Caco-2 (cell line): ENCODE measurements around the gene TRAPPC11. TPM values are rescaled to one million over a fixed set of nuclear protein-coding genes. Genes with fewer than 3 reads are reported as not detected.

Experiments used
- BruUV-seq: library from RNA; stranded (reverse); fragments of 400-500 nt; replicated peaks from 2 replicates; lab custom pipeline; 2021; lab: Mats Ljungman, UMichigan
- CTCF ChIA-PET: fragments of 300-600 bp; sonication (Branson Sonifier 250); formaldehyde crosslinking; loops from one replicate; lab custom pipeline; 2022; ENCODE audit warnings: antibody characterized with exemption; lab: Charles Lee
- POLR2A ChIA-PET: fragments of 300-600 bp; sonication (Branson Sonifier 250); formaldehyde crosslinking; loops from one replicate; lab custom pipeline; 2022; ENCODE audit warnings: antibody characterized with exemption; lab: Charles Lee
- DNase-seq, 2 experiments: peaks; one replicate each; pipeline versions ENCODE4 v3.0.0 to v3.0.0-alpha.2; 2020 to 2022
- H3K27me3 ChIP-seq: replicated peaks from 2 replicates; pipeline ENCODE4 v1.6.0; 2011; ENCODE audit warnings: low read length; ENCODE audit not compliant: control insufficient read depth, insufficient read depth
- H3K36me3 ChIP-seq: 2 replicates; pipeline ENCODE4 v1.5.1; 2011; ENCODE audit warnings: low read length; ENCODE audit not compliant: control insufficient read depth, insufficient read depth
- H3K4me1 ChIP-seq: fragments of 250-450 bp; sonication (Bioruptor Pico); 2 replicates; pipeline ENCODE4 v1.5.1; 2020; ENCODE audit warnings: mild to moderate bottlenecking
- H3K4me3 ChIP-seq: 2 replicates; pipeline ENCODE4 v1.5.1; 2011; ENCODE audit warnings: low read depth, mild to moderate bottlenecking, control low read depth, low read length
- H3K9me3 ChIP-seq: fragments of 250-450 bp; sonication (Bioruptor Pico); 2 replicates; pipeline ENCODE4 v1.5.1; 2020; ENCODE audit warnings: mild to moderate bottlenecking, moderate library complexity
- H3K27ac Mint-ChIP-seq: one replicate; pipeline ENCODE4 v1.8.0; 2022; ENCODE audit warnings: mixed read lengths; ENCODE audit not compliant: unreplicated experiment
- H3K27me3 Mint-ChIP-seq: one replicate; pipeline ENCODE4 v1.8.0; 2022; ENCODE audit warnings: mixed read lengths; ENCODE audit not compliant: insufficient read depth, unreplicated experiment
- H3K36me3 Mint-ChIP-seq: one replicate; pipeline ENCODE4 v1.8.0; 2022; ENCODE audit warnings: mild to moderate bottlenecking, mixed read lengths; ENCODE audit not compliant: insufficient read depth, unreplicated experiment
- H3K4me1 Mint-ChIP-seq: one replicate; pipeline ENCODE4 v1.8.0; 2022; ENCODE audit warnings: low read depth, mixed read lengths; ENCODE audit not compliant: unreplicated experiment
- H3K4me3 Mint-ChIP-seq: one replicate; pipeline ENCODE4 v1.8.0; 2022; ENCODE audit warnings: mild to moderate bottlenecking, moderate library complexity, mixed read lengths; ENCODE audit not compliant: unreplicated experiment
- H3K9me3 Mint-ChIP-seq: one replicate; pipeline ENCODE4 v1.8.0; 2022; ENCODE audit warnings: mixed read lengths; ENCODE audit not compliant: unreplicated experiment
- CTCF ChIP-seq, 2 experiments: fragments of 200-600 bp in 1 of 2; IDR thresholded peaks; 1 replicate in 1 of 2; 2 replicates in 1 of 2; pipeline versions ENCODE4 v1.5.1 to v1.8.0; 2011 to 2022; ENCODE audit warnings: antibody characterized with exemption in 1 of 2, control low read depth in 1 of 2, inconsistent platforms in 1 of 2, low read depth in 1 of 2, low read length in 1 of 2, mild to moderate bottlenecking in 1 of 2, moderate library complexity in 1 of 2; ENCODE audit not compliant: insufficient read depth in 1 of 2, severe bottlenecking in 1 of 2, unreplicated experiment in 1 of 2
- intact Hi-C: fragments of 100-400 bp; cut with micrococcal nuclease; formaldehyde crosslinking; loops from one replicate; pipeline ENCODE4 v1.10.0; 2022; ENCODE audit not compliant: unreplicated experiment
- total RNA-seq: library from RNA; stranded (reverse); gene quantifications from 2 replicates; pipeline ENCODE4 v1.2.3, GENCODE V29; 2022

The TRAPPC11 gene
- total RNA-seq, 1 experiment from 2014 or later, result 25.7 TPM

DNA sequence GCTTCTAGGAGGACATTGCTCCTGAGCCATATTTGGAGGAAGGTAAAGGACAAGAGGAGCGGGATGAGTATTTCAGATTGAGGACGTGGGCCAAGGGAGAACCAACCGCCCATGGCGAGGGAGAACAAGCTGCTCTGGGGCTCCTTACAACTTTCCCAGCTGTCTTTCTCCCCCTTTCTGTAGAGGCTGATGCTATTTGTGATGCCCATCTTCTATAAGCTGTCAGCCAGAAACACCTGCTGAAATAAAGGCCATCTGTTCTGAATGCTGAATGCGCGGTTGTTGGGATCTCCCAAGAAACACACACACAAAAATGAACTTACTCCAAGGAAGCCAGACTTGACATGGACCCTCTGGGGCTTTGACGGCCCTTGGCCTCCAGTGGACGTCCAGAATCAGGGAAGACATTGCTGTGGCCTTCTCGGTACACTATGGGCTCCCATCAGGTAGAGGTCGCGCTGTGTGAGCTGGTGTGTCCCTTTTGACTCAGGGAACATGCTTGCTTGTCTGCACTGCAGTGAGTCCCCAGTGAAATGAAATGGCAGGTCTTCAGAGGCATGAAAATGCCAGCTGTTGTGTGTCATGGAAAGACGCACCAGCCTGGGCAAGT lies 31.0 kb upstream of the TRAPPC11 start:
- DNase-seq, result no peak
- Mint-ChIP-seq H3K27ac (no peak overlapping the region), H3K4me3 (no peak overlapping the region), H3K27me3 (no peaks in the 10 kb centered on the region), H3K4me1 (no peaks in the 10 kb centered on the region), H3K36me3 (no peaks in the 10 kb centered on the region), H3K9me3 (no peaks in the 10 kb centered on the region)
- H3K9me3 ChIP-seq, result no peaks in the 10 kb centered on the region
- no peaks in the 10 kb centered on the region for H3K27me3 ChIP-seq
- no peak for TF ChIP-seq CTCF (IDR thresholded peaks at IDR 0.05; ENCODE audit: insufficient read depth in 1 of 2, low read depth in 1 of 2, low read length in 1 of 2, severe bottlenecking in 1 of 2, unreplicated experiment in 1 of 2)
- no peaks in the 10 kb centered on the region for H3K36me3 ChIP-seq
- no TSS peak for BruUV-seq
- ChIA-PET CTCF (no interaction called here), POLR2A (no interaction called here)
- H3K4me1 ChIP-seq, result no peaks in the 10 kb centered on the region
- H3K4me3 ChIP-seq, result no peak overlapping the region
- intact Hi-C loops, result no loop called here

DNA sequence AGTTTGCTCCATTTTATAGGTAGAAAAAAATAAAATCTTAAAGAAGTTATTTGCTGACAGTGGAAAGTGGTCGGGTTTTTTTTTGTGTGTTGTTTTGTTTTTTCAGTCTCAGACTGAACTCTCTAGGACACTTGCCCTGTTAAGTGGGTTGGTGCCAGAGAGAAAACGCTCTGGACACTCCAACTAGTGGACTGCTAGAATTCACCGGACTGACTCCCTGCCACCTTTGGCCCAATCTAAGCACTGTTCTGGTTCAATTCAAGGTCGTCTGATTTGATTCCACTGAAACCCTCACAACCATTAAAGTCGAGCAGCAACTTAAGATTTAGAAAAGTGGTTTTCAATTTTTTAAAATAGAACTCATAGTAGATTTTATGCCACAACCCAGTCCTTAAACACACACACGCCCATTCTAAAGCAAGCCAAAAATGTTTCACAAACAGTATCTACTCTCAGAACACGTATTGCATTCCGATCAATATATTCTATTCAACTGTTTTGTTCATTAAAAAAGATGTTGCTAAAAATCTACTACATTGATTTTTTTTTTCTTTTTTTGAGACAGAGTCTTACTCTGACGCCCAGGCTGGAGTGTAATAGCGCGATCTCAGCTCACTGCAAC lies 27.4 kb upstream of the TRAPPC11 start:
- POLR2A ChIA-PET, result no interaction called here
- DNase-seq, result no peak
- Histone ChIP-seq H3K36me3 (no peaks in the 10 kb centered on the region), H3K4me3 (no peak overlapping the region), H3K4me1 (no peaks in the 10 kb centered on the region), H3K27me3 (no peaks in the 10 kb centered on the region), H3K9me3 (no peaks in the 10 kb centered on the region)
- H3K9me3 Mint-ChIP-seq, result no peaks in the 10 kb centered on the region
- no peak overlapping the region for H3K4me3 Mint-ChIP-seq
- CTCF ChIA-PET, result no interaction called here
- H3K36me3 Mint-ChIP-seq, result no peaks in the 10 kb centered on the region
- intact Hi-C loops, result no loop called here
- no TSS peak for BruUV-seq
- TF ChIP-seq CTCF (IDR thresholded peaks at IDR 0.05; ENCODE audit: insufficient read depth in 1 of 2, low read depth in 1 of 2, low read length in 1 of 2, severe bottlenecking in 1 of 2, unreplicated experiment in 1 of 2), result no peak
- H3K27ac Mint-ChIP-seq, result no peak overlapping the region
- H3K27me3 Mint-ChIP-seq, result no peaks in the 10 kb centered on the region
- H3K4me1 Mint-ChIP-seq, result no peaks in the 10 kb centered on the region

- no TSS peak for BruUV-seq
- Mint-ChIP-seq H3K4me3 (no peak overlapping the region), H3K27me3 (no peaks in the 10 kb centered on the region), H3K27ac (no peak overlapping the region), H3K36me3 (no peaks in the 10 kb centered on the region), H3K4me1 (peaks cover 6% of the 10 kb centered on the region), H3K9me3 (no peaks in the 10 kb centered on the region)
- no peak for DNase-seq
- Histone ChIP-seq H3K27me3 (no peaks in the 10 kb centered on the region), H3K36me3 (no peaks in the 10 kb centered on the region), H3K4me3 (no peak overlapping the region), H3K9me3 (no peaks in the 10 kb centered on the region), H3K4me1 (no peaks in the 10 kb centered on the region)
- POLR2A ChIA-PET, result no interaction called here
- TF ChIP-seq CTCF (IDR thresholded peaks at IDR 0.05; ENCODE audit: insufficient read depth in 1 of 2, low read depth in 1 of 2, low read length in 1 of 2, severe bottlenecking in 1 of 2, unreplicated experiment in 1 of 2), result no peak
- intact Hi-C loops, result no loop called here
- CTCF ChIA-PET, result no interaction called here
Measured at GRCh38 chr4:183632689-183633088, 26.4 kb upstream of the TRAPPC11 start.
